ENCODE measurements around the gene ERCC4. TPM values are rescaled to one million over a fixed set of nuclear protein-coding genes. Genes with fewer than 3 reads are reported as not detected.

ERCC4 gene
- total and polyA plus RNA-seq, 2 of the 8 experiments (the other 6 are each of a cell fraction or from before 2014, with no cell fraction given): 1.6 to 13.2 TPM

DNA sequence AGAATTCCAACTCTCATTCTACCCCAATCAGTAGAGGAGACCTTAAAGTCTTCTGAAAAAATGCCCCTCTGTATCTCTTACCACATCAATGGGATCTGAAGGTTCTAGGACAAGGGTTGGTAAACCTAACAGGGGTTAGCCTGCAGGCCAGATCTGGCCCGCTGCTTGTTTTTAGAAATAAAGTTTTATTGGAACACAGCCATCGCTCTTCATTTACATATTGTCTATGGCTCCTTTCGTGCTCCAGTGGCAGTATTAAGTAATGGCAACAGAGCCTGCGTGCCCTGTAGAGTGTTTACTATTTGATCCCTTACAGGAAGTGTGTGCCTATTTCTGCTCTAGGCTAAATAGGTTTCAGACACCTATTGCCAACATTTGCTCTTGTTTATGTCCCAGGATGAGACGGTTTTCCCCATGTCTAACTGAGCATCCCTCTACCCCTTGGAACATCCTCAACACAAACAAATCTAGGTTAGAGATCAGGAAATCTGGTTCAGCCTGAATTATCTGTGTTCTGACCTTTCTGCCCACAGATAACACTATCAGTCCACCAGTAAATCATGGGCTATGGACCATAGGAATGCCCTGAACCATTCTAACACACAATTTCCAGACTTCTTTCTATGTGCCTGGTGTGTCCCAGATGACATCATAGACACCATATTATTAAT is 44.2 kb upstream of the ERCC4 start (continued):
- TF ChIP-seq CHD2 (IDR thresholded peaks at IDR 0.05; ENCODE audit: low read length): no peak
- TF ChIP-seq BRCA1 (IDR thresholded peaks at IDR 0.05; ENCODE audit: low read depth, low read length): no peak
- TF ChIP-seq SP2 (IDR thresholded peaks at IDR 0.05; ENCODE audit: low read length): no peak
- TF ChIP-seq YY1 (IDR thresholded peaks at IDR 0.05; ENCODE audit: low read depth, low read length): no peak
- TF ChIP-seq MAFK (IDR thresholded peaks at IDR 0.05; ENCODE audit: low read depth, low read length): no peak
